K562 (cell line): ENCODE measurements around the gene TACC3. TPM values are rescaled to one million over a fixed set of nuclear protein-coding genes. Genes with fewer than 3 reads are reported as not detected.

Source experiments
- FOS ChIP-seq: IDR thresholded peaks from 3 replicates; pipeline ENCODE4 v1.6.1; 2011; ENCODE audit not compliant: insufficient read length; ENCODE audit errors: extremely low read depth
- NR3C1 ChIP-seq: sonication (generic); formaldehyde crosslinking; IDR thresholded peaks from 2 replicates; pipeline ENCODE4 v1.8.1; 2022; ENCODE audit warnings: missing genetic modification reagents
- PHF8 ChIP-seq: fragments of 200-600 bp; sonication (generic); IDR thresholded peaks from 2 replicates; pipeline ENCODE4 v1.6.1; 2012; ENCODE audit warnings: mixed run types, mild to moderate bottlenecking, inconsistent platforms, low read length, moderate library complexity, borderline replicate concordance
- POLR2AphosphoS5 ChIP-seq: IDR thresholded peaks from 2 replicates; pipeline ENCODE4 v1.6.1; 2011; ENCODE audit warnings: mild to moderate bottlenecking, low read depth, low read length, moderate library complexity; ENCODE audit not compliant: control insufficient read depth, insufficient read depth
- PTBP1 ChIP-seq: fragments of 200-400 bp; formaldehyde crosslinking; IDR thresholded peaks from 2 replicates; pipeline ENCODE4 v1.6.1; 2017; ENCODE audit warnings: low read depth, low read length
- RUNX1 ChIP-seq: sonication (generic); IDR thresholded peaks from 2 replicates; pipeline ENCODE4 v1.6.1; 2016; ENCODE audit warnings: antibody characterized with exemption, low read depth
- SAP30 ChIP-seq: fragments of 200-600 bp; sonication (generic); IDR thresholded peaks from 2 replicates; pipeline ENCODE4 v1.6.1; 2012; ENCODE audit warnings: borderline replicate concordance, low read depth, mild to moderate bottlenecking, moderate library complexity, low read length, control low read depth, inconsistent platforms; ENCODE audit not compliant: insufficient read depth, poor library complexity, severe bottlenecking
- SIN3A ChIP-seq, 2 experiments: fragments of 150-350 bp in 1 of 2; IDR thresholded peaks; 2 replicates each; pipeline ENCODE4 v1.6.1; 2011 to 2016; ENCODE audit warnings: borderline replicate concordance in 2 of 2, low read depth in 2 of 2, low read length in 2 of 2, mild to moderate bottlenecking in 2 of 2, moderate library complexity in 2 of 2; ENCODE audit not compliant: control insufficient read depth in 1 of 2
- SP1 ChIP-seq: sonication (generic); formaldehyde crosslinking; IDR thresholded peaks from 2 replicates; pipeline ENCODE4 v1.8.1; 2022; ENCODE audit warnings: mild to moderate bottlenecking, missing genetic modification reagents
- ZNF318 ChIP-seq, 2 experiments: fragments of 450-650 bp; IDR thresholded peaks; 2 replicates each; pipeline ENCODE4 v1.6.1; 2016; ENCODE audit warnings: mild to moderate bottlenecking in 2 of 2, borderline replicate concordance in 1 of 2, low read depth in 1 of 2, moderate library complexity in 1 of 2
- polyA plus RNA-seq, 8 experiments: library from polyadenylated mRNA; depleted of rRNA in 4 of 8; stranded (reverse) in 5 of 8; unstranded in 3 of 8; fragments of >200 nt; fragmentation: Nextera tagmentation in 2 of 8; fragmentation: Illumina TruSeq in 1 of 8; extraction: Ambion mirVana in 2 of 8; extraction: Trizol in 1 of 8; gene quantifications; 2 replicates each; pipeline versions ENCODE4 v1.2.1 to v1.2.3, GENCODE V29; 2011 to 2014; ENCODE audit warnings: inconsistent platforms in 1 of 8, missing spikeins in 1 of 8
- total RNA-seq, 7 experiments: library from RNA; depleted of rRNA in 6 of 7; stranded (reverse); fragments of >200 nt in 6 of 7; fragmentation: Illumina TruSeq in 2 of 7; extraction: Trizol in 2 of 7; gene quantifications; 2 replicates each; pipeline versions ENCODE4 v1.2.1 to v1.2.3, GENCODE V29; 2011 to 2021; ENCODE audit warnings: low replicate concordance in 1 of 7
- TF ChIP-seq, protein P1 (sequence below): sonication (generic); formaldehyde crosslinking; IDR thresholded peaks from 2 replicates; pipeline ENCODE4 v1.8.1; 2023; ENCODE audit warnings: mild to moderate bottlenecking, missing genetic modification reagents
- TF ChIP-seq, protein P2 (sequence below): fragments of 150-350 bp; IDR thresholded peaks from 2 replicates; pipeline ENCODE4 v1.6.1; 2014; ENCODE audit warnings: low read depth, mild to moderate bottlenecking, low read length, borderline replicate concordance

Gene TACC3
- total and polyA plus RNA-seq, 9 of the 15 experiments (the other 6 are each of a cell fraction or from before 2014, with no cell fraction given), result 1.9 to 122 (median 55.6) TPM

- TF ChIP-seq POLR2AphosphoS5 (peak; percentile 75; the same call in 1 of the 2 replicates), ZNF318 (IDR thresholded peaks at IDR 0.05; ENCODE audit: borderline replicate concordance in 1 of 2, low read depth in 1 of 2) (no peak), SP1 (CRISPR knock-in tag) (no peak), RUNX1 (no peak), NR3C1 (no peak), PTBP1 (no peak), FOS (no peak), PHF8 (peak; percentile 78; the same call in 1 of the 2 replicates), SIN3A (IDR thresholded peaks at IDR 0.05; ENCODE audit: borderline replicate concordance in 2 of 2, control insufficient read depth in 1 of 2, low read depth in 2 of 2, low read length in 2 of 2) (peak in 1 of 2 experiments; percentile 71; a peak in 2 of 4 replicates), SAP30 (no peak)
- TF ChIP-seq, protein P1, sequence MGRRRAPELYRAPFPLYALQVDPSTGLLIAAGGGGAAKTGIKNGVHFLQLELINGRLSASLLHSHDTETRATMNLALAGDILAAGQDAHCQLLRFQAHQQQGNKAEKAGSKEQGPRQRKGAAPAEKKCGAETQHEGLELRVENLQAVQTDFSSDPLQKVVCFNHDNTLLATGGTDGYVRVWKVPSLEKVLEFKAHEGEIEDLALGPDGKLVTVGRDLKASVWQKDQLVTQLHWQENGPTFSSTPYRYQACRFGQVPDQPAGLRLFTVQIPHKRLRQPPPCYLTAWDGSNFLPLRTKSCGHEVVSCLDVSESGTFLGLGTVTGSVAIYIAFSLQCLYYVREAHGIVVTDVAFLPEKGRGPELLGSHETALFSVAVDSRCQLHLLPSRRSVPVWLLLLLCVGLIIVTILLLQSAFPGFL (CRISPR knock-in tag), result no peak
- TF ChIP-seq, protein P2, sequence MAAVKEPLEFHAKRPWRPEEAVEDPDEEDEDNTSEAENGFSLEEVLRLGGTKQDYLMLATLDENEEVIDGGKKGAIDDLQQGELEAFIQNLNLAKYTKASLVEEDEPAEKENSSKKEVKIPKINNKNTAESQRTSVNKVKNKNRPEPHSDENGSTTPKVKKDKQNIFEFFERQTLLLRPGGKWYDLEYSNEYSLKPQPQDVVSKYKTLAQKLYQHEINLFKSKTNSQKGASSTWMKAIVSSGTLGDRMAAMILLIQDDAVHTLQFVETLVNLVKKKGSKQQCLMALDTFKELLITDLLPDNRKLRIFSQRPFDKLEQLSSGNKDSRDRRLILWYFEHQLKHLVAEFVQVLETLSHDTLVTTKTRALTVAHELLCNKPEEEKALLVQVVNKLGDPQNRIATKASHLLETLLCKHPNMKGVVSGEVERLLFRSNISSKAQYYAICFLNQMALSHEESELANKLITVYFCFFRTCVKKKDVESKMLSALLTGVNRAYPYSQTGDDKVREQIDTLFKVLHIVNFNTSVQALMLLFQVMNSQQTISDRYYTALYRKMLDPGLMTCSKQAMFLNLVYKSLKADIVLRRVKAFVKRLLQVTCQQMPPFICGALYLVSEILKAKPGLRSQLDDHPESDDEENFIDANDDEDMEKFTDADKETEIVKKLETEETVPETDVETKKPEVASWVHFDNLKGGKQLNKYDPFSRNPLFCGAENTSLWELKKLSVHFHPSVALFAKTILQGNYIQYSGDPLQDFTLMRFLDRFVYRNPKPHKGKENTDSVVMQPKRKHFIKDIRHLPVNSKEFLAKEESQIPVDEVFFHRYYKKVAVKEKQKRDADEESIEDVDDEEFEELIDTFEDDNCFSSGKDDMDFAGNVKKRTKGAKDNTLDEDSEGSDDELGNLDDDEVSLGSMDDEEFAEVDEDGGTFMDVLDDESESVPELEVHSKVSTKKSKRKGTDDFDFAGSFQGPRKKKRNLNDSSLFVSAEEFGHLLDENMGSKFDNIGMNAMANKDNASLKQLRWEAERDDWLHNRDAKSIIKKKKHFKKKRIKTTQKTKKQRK, result no peak
These were observed 71.6 kb downstream of the TACC3 start, which contains the start of gene FGFR3 (continued) for GRCh38 chr4:1792832-1793495.
